Neural cell (in vitro differentiated cells): ENCODE data around the gene TOMM20.

Experiments
- EP300 ChIP-seq: fragments of 450-650 bp; conservative IDR thresholded peaks from 2 replicates; pipeline ENCODE4 v1.6.1; 2014; ENCODE audit warnings: antibody characterized with exemption, mild to moderate bottlenecking, moderate library complexity; ENCODE audit not compliant: poor library complexity, severe bottlenecking
- EZH2 ChIP-seq: fragments of 200-600, 300-800 bp; shearing (Covaris generic), sonication (generic); IDR thresholded peaks from 2 replicates; pipeline ENCODE4 v1.6.1; 2014; ENCODE audit warnings: antibody characterized with exemption, low read length, borderline replicate concordance, mild to moderate bottlenecking; ENCODE audit not compliant: insufficient read depth, poor library complexity, severe bottlenecking
- POLR2AphosphoS5 ChIP-seq: IDR thresholded peaks from 2 replicates; pipeline ENCODE4 v1.6.1; 2012
- RAD21 ChIP-seq: fragments of 450-650 bp; conservative IDR thresholded peaks from 2 replicates; pipeline ENCODE4 v1.6.1; 2014; ENCODE audit warnings: antibody characterized with exemption, mild to moderate bottlenecking, moderate library complexity
- SMC3 ChIP-seq: fragments of 450-650 bp; conservative IDR thresholded peaks from 2 replicates; pipeline ENCODE4 v1.6.1; 2014; ENCODE audit warnings: antibody characterized with exemption, mild to moderate bottlenecking, moderate library complexity; ENCODE audit not compliant: poor library complexity
- TAF1 ChIP-seq: IDR thresholded peaks from 2 replicates; pipeline ENCODE4 v1.6.1; 2012; ENCODE audit warnings: low read depth
- TF ChIP-seq, protein P1 (sequence below): fragments of 450-650 bp; IDR thresholded peaks from 2 replicates; pipeline ENCODE4 v1.5.1; 2014; ENCODE audit warnings: antibody characterized with exemption, mild to moderate bottlenecking, moderate library complexity; ENCODE audit not compliant: poor library complexity, severe bottlenecking
- TF ChIP-seq, protein P2 (sequence below): IDR thresholded peaks from 2 replicates; pipeline ENCODE4 v1.6.1; 2012; ENCODE audit warnings: borderline replicate concordance

DNA sequence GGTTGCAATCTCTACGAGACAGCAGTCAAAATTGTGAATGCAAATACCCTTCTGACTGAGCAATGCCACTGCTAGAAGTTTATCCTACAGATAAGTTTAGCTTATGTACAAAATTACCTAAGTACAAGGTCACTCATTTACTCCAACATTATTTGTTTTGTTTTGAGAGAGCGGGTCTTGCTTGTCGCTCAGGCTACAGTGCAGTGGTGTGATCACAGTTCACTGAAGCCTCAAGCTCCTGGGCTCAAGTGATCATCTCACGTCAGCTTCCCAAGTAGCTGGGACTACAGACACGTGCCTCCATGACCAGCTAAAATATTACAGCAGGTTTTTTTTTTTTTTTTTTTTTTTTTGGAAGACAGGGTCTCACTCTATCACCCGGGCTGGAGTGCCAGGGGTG lies 17.0 kb upstream of the TOMM20 start:
- TF ChIP-seq, protein P1, sequence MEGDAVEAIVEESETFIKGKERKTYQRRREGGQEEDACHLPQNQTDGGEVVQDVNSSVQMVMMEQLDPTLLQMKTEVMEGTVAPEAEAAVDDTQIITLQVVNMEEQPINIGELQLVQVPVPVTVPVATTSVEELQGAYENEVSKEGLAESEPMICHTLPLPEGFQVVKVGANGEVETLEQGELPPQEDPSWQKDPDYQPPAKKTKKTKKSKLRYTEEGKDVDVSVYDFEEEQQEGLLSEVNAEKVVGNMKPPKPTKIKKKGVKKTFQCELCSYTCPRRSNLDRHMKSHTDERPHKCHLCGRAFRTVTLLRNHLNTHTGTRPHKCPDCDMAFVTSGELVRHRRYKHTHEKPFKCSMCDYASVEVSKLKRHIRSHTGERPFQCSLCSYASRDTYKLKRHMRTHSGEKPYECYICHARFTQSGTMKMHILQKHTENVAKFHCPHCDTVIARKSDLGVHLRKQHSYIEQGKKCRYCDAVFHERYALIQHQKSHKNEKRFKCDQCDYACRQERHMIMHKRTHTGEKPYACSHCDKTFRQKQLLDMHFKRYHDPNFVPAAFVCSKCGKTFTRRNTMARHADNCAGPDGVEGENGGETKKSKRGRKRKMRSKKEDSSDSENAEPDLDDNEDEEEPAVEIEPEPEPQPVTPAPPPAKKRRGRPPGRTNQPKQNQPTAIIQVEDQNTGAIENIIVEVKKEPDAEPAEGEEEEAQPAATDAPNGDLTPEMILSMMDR: no peak
- no peak for TF ChIP-seq EZH2
- no peak for TF ChIP-seq POLR2AphosphoS5
- TF ChIP-seq, protein P2, sequence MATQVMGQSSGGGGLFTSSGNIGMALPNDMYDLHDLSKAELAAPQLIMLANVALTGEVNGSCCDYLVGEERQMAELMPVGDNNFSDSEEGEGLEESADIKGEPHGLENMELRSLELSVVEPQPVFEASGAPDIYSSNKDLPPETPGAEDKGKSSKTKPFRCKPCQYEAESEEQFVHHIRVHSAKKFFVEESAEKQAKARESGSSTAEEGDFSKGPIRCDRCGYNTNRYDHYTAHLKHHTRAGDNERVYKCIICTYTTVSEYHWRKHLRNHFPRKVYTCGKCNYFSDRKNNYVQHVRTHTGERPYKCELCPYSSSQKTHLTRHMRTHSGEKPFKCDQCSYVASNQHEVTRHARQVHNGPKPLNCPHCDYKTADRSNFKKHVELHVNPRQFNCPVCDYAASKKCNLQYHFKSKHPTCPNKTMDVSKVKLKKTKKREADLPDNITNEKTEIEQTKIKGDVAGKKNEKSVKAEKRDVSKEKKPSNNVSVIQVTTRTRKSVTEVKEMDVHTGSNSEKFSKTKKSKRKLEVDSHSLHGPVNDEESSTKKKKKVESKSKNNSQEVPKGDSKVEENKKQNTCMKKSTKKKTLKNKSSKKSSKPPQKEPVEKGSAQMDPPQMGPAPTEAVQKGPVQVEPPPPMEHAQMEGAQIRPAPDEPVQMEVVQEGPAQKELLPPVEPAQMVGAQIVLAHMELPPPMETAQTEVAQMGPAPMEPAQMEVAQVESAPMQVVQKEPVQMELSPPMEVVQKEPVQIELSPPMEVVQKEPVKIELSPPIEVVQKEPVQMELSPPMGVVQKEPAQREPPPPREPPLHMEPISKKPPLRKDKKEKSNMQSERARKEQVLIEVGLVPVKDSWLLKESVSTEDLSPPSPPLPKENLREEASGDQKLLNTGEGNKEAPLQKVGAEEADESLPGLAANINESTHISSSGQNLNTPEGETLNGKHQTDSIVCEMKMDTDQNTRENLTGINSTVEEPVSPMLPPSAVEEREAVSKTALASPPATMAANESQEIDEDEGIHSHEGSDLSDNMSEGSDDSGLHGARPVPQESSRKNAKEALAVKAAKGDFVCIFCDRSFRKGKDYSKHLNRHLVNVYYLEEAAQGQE: no peak
- TF ChIP-seq RAD21: no peak
- TF ChIP-seq EP300: no peak
- no peak for TF ChIP-seq TAF1
- TF ChIP-seq SMC3: no peak
